K562 (cell line): Measurements from ENCODE around the gene ASB6. TPM values are rescaled to one million over a fixed set of nuclear protein-coding genes. Genes with fewer than 3 reads are reported as not detected.

Experiments
- BHLHE40 ChIP-seq: IDR thresholded peaks from 2 replicates; pipeline ENCODE4 v1.6.1; 2011; ENCODE audit warnings: low read length, improper control_type of control experiment
- BRF1 ChIP-seq: IDR thresholded peaks from 3 replicates; pipeline ENCODE4 v1.6.1; 2011; ENCODE audit warnings: borderline replicate concordance, mild to moderate bottlenecking; ENCODE audit not compliant: insufficient read length; ENCODE audit errors: extremely low read depth
- CTBP1 ChIP-seq: fragments of 450-650 bp; IDR thresholded peaks from 2 replicates; pipeline ENCODE4 v1.6.1; 2016; ENCODE audit warnings: borderline replicate concordance
- HNRNPK ChIP-seq: fragments of 200-400 bp; formaldehyde crosslinking; IDR thresholded peaks from one replicate; pipeline ENCODE4 v1.6.1; 2018; ENCODE audit warnings: mild to moderate bottlenecking, low read depth, low read length; ENCODE audit not compliant: poor library complexity, severe bottlenecking
- KDM1A ChIP-seq, 2 experiments: fragments of 450-650 bp; IDR thresholded peaks; 2 replicates each; pipeline ENCODE4 v1.6.1; 2016; ENCODE audit warnings: mild to moderate bottlenecking in 2 of 2
- NELFE ChIP-seq: IDR thresholded peaks from 2 replicates; pipeline ENCODE4 v1.6.1; 2011; ENCODE audit warnings: mild to moderate bottlenecking; ENCODE audit not compliant: insufficient read depth, insufficient read length
- PHF21A ChIP-seq: fragments of 450-650 bp; IDR thresholded peaks from 2 replicates; pipeline ENCODE4 v1.6.1; 2017; ENCODE audit warnings: low read depth, borderline replicate concordance
- PHTF2 ChIP-seq: fragments of 250-450 bp; sonication (Bioruptor Pico); IDR thresholded peaks from 2 replicates; pipeline ENCODE4 v1.5.0; 2021; ENCODE audit warnings: mild to moderate bottlenecking
- RAD21 ChIP-seq, 2 experiments: fragments of 250-450 bp in 1 of 2; fragments of 450-650 bp in 1 of 2; sonication (Bioruptor Pico) in 1 of 2; formaldehyde crosslinking in 1 of 2; IDR thresholded peaks in 1 of 2; conservative IDR thresholded peaks in 1 of 2; 2 replicates each; pipeline versions ENCODE4 v1.4.0 to v1.8.0; 2020 to 2022; ENCODE audit warnings: mild to moderate bottlenecking in 2 of 2, moderate library complexity in 1 of 2
- SIN3B ChIP-seq: fragments of 450-650 bp; IDR thresholded peaks from 2 replicates; pipeline ENCODE4 v1.6.1; 2017; ENCODE audit warnings: low read depth, mild to moderate bottlenecking, moderate library complexity
- SMAD4 ChIP-seq: fragments of 250-450 bp; sonication (Bioruptor Pico); conservative IDR thresholded peaks from 2 replicates; pipeline ENCODE4 v1.8.0; 2021; ENCODE audit warnings: inconsistent platforms, mild to moderate bottlenecking, moderate library complexity
- SMC3 ChIP-seq: conservative IDR thresholded peaks from 2 replicates; pipeline ENCODE4 v1.6.1; 2011; ENCODE audit warnings: low read depth, low read length, improper control_type of control experiment; ENCODE audit not compliant: insufficient read depth
- STAG1 ChIP-seq: sonication (generic); formaldehyde crosslinking; IDR thresholded peaks from 2 replicates; pipeline ENCODE4 v1.5.0; 2020; ENCODE audit warnings: missing genetic modification reagents, borderline replicate concordance
- TEAD1 ChIP-seq, 2 experiments: fragments of 450-650 bp in 1 of 2; sonication (generic) in 1 of 2; formaldehyde crosslinking; IDR thresholded peaks; 2 replicates each; pipeline versions ENCODE4 v1.4.0 to v1.8.0; 2020 to 2022; ENCODE audit warnings: mild to moderate bottlenecking in 2 of 2, missing genetic modification reagents in 1 of 2
- polyA plus RNA-seq, 8 experiments: library from polyadenylated mRNA; depleted of rRNA in 4 of 8; stranded (reverse) in 5 of 8; unstranded in 3 of 8; fragments of >200 nt; fragmentation: Nextera tagmentation in 2 of 8; fragmentation: Illumina TruSeq in 1 of 8; extraction: Ambion mirVana in 2 of 8; extraction: Trizol in 1 of 8; gene quantifications; 2 replicates each; pipeline versions ENCODE4 v1.2.1 to v1.2.3, GENCODE V29; 2011 to 2014; ENCODE audit warnings: inconsistent platforms in 1 of 8, missing spikeins in 1 of 8
- total RNA-seq, 7 experiments: library from RNA; depleted of rRNA in 6 of 7; stranded (reverse); fragments of >200 nt in 6 of 7; fragmentation: Illumina TruSeq in 2 of 7; extraction: Trizol in 2 of 7; gene quantifications; 2 replicates each; pipeline versions ENCODE4 v1.2.1 to v1.2.3, GENCODE V29; 2011 to 2021; ENCODE audit warnings: low replicate concordance in 1 of 7
- TF ChIP-seq, protein P1 (sequence below), 2 experiments: fragments of 450-650 bp; formaldehyde crosslinking in 1 of 2; IDR thresholded peaks; 2 replicates each; pipeline versions ENCODE4 v1.4.0 to v1.6.1; 2014 to 2020; ENCODE audit warnings: mild to moderate bottlenecking in 2 of 2, borderline replicate concordance in 1 of 2, low read depth in 1 of 2
- TF ChIP-seq, protein P2 (sequence below): sonication (generic); formaldehyde crosslinking; IDR thresholded peaks from 2 replicates; pipeline ENCODE4 v1.8.0; 2022; ENCODE audit warnings: mild to moderate bottlenecking, missing genetic modification reagents

ASB6 gene
- total and polyA plus RNA-seq, 9 of the 15 experiments (the other 6 are each of a cell fraction or from before 2014, with no cell fraction given), result 0.92 to 17.8 (median 11.3) TPM

- TF ChIP-seq, protein P1, sequence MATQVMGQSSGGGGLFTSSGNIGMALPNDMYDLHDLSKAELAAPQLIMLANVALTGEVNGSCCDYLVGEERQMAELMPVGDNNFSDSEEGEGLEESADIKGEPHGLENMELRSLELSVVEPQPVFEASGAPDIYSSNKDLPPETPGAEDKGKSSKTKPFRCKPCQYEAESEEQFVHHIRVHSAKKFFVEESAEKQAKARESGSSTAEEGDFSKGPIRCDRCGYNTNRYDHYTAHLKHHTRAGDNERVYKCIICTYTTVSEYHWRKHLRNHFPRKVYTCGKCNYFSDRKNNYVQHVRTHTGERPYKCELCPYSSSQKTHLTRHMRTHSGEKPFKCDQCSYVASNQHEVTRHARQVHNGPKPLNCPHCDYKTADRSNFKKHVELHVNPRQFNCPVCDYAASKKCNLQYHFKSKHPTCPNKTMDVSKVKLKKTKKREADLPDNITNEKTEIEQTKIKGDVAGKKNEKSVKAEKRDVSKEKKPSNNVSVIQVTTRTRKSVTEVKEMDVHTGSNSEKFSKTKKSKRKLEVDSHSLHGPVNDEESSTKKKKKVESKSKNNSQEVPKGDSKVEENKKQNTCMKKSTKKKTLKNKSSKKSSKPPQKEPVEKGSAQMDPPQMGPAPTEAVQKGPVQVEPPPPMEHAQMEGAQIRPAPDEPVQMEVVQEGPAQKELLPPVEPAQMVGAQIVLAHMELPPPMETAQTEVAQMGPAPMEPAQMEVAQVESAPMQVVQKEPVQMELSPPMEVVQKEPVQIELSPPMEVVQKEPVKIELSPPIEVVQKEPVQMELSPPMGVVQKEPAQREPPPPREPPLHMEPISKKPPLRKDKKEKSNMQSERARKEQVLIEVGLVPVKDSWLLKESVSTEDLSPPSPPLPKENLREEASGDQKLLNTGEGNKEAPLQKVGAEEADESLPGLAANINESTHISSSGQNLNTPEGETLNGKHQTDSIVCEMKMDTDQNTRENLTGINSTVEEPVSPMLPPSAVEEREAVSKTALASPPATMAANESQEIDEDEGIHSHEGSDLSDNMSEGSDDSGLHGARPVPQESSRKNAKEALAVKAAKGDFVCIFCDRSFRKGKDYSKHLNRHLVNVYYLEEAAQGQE (IDR thresholded peaks at IDR 0.05; ENCODE audit: borderline replicate concordance), result peak; percentile 17; the same call in 1 of the 2 replicates
- TF ChIP-seq, protein P1 (CRISPR knock-in tag; IDR thresholded peaks at IDR 0.05; ENCODE audit: low read depth), result no peak
- TF ChIP-seq TEAD1 (CRISPR knock-in tag; IDR thresholded peaks at IDR 0.05) (0 out of 4 replicates have a peak, but pooled peaks of 1 of the 2 experiments have one; percentile 36), NELFE (no peak), HNRNPK (no peak), PHTF2 (CRISPR knock-in tag) (no peak), STAG1 (CRISPR knock-in tag) (peak; percentile 80), PHF21A (peak; percentile 81; the same call in 1 of the 2 replicates), BRF1 (no peak), RAD21 (CRISPR knock-in tag; conservative IDR thresholded peaks at IDR 0.05 in 1 of 2, IDR thresholded peaks at IDR 0.05 in 1 of 2) (peak in 1 of 2 experiments; percentile 62; a peak in 3 of 4 replicates), BHLHE40 (no peak), KDM1A (IDR thresholded peaks at IDR 0.05) (peak; percentile 56 to 65; a peak in 3 of 4 replicates), SMC3 (peak; percentile 40; the same call in 1 of the 2 replicates), SMAD4 (peak; percentile 68), CTBP1 (peak; percentile 47; the same call in 1 of the 2 replicates), SIN3B (no peak)
- TF ChIP-seq, protein P2, sequence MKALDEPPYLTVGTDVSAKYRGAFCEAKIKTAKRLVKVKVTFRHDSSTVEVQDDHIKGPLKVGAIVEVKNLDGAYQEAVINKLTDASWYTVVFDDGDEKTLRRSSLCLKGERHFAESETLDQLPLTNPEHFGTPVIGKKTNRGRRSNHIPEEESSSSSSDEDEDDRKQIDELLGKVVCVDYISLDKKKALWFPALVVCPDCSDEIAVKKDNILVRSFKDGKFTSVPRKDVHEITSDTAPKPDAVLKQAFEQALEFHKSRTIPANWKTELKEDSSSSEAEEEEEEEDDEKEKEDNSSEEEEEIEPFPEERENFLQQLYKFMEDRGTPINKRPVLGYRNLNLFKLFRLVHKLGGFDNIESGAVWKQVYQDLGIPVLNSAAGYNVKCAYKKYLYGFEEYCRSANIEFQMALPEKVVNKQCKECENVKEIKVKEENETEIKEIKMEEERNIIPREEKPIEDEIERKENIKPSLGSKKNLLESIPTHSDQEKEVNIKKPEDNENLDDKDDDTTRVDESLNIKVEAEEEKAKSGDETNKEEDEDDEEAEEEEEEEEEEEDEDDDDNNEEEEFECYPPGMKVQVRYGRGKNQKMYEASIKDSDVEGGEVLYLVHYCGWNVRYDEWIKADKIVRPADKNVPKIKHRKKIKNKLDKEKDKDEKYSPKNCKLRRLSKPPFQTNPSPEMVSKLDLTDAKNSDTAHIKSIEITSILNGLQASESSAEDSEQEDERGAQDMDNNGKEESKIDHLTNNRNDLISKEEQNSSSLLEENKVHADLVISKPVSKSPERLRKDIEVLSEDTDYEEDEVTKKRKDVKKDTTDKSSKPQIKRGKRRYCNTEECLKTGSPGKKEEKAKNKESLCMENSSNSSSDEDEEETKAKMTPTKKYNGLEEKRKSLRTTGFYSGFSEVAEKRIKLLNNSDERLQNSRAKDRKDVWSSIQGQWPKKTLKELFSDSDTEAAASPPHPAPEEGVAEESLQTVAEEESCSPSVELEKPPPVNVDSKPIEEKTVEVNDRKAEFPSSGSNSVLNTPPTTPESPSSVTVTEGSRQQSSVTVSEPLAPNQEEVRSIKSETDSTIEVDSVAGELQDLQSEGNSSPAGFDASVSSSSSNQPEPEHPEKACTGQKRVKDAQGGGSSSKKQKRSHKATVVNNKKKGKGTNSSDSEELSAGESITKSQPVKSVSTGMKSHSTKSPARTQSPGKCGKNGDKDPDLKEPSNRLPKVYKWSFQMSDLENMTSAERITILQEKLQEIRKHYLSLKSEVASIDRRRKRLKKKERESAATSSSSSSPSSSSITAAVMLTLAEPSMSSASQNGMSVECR (CRISPR knock-in tag), result 0 out of 2 replicates have a peak, but pooled peaks have one; percentile 26
Measured at GRCh38 chr9:129617167-129617566, 24.8 kb downstream of the ASB6 start (continued).
